ENCODE measurements around the gene IGFBP3. TPM values are rescaled to one million over a fixed set of nuclear protein-coding genes. Genes with fewer than 3 reads are reported as not detected.
A peak's percentile ranks its signal among the peaks of the same experiment; 100 is the strongest.

The IGFBP3 gene
- total RNA-seq, 4 donors from 2014 or later, result 81.4 to 203 (median 90.2) TPM

GRCh38 chr7:45918556-45918955 lies 2.5 kb downstream of the IGFBP3 start:
- intact Hi-C loops (cut with DNase I; ENCODE audit: low total_unique reads) (loop anchor here (5.0 kb wide), 1 partner anchor 1319 kb away; no protein-coding TSS in a partner anchor), in situ Hi-C loops (cut with MboI; ENCODE audit: low sequenced_read_pairs in 4 of 4) (loop anchor here (5.0 to 10.0 kb wide), 5 partner anchors 1176 to 1339 kb away; no protein-coding TSS in a partner anchor)
- no peak for TF ChIP-seq POLR2A (IDR thresholded peaks at IDR 0.05)
- TF ChIP-seq, protein P1, sequence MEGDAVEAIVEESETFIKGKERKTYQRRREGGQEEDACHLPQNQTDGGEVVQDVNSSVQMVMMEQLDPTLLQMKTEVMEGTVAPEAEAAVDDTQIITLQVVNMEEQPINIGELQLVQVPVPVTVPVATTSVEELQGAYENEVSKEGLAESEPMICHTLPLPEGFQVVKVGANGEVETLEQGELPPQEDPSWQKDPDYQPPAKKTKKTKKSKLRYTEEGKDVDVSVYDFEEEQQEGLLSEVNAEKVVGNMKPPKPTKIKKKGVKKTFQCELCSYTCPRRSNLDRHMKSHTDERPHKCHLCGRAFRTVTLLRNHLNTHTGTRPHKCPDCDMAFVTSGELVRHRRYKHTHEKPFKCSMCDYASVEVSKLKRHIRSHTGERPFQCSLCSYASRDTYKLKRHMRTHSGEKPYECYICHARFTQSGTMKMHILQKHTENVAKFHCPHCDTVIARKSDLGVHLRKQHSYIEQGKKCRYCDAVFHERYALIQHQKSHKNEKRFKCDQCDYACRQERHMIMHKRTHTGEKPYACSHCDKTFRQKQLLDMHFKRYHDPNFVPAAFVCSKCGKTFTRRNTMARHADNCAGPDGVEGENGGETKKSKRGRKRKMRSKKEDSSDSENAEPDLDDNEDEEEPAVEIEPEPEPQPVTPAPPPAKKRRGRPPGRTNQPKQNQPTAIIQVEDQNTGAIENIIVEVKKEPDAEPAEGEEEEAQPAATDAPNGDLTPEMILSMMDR (IDR thresholded peaks at IDR 0.05 in 4 of 5, conservative IDR thresholded peaks at IDR 0.05 in 1 of 5), result no peak
- Histone ChIP-seq H3K4me3 (peak overlapping the region; percentile 27 to 55 (median 50)), H3K36me3 (peaks cover 0 to 13% of the 10 kb centered on the region in 2 donors), H3K9me3 (no peaks in the 10 kb centered on the region), H3K27ac (no peak overlapping the region), H3K27me3 (peaks cover 42 to 48% (median 45%) of the 10 kb centered on the region in 3 donors), H3K4me1 (peaks cover 7 to 31% of the 10 kb centered on the region in 2 donors)
- no peak for DNase-seq
- no peak for ATAC-seq

GRCh38 chr7:45917658-45918057 lies 3.4 kb downstream of the IGFBP3 start:
- DNase-seq (peak; percentile 46 to 54), ATAC-seq (peak; percentile 56 to 73)
- Histone ChIP-seq H3K36me3 (peaks cover 0 to 13% of the 10 kb centered on the region in 2 donors), H3K4me1 (peaks cover 7 to 26% of the 10 kb centered on the region in 2 donors), H3K4me3 (peak overlapping the region; percentile 27 to 55 (median 50)), H3K27me3 (peaks cover 36 to 42% (median 41%) of the 10 kb centered on the region in 3 donors), H3K9me3 (no peaks in the 10 kb centered on the region), H3K27ac (no peak overlapping the region)
- TF ChIP-seq, protein P1 (IDR thresholded peaks at IDR 0.05 in 4 of 5, conservative IDR thresholded peaks at IDR 0.05 in 1 of 5), result peak; percentile 75 to 95 (median 85)
- TF ChIP-seq POLR2A (IDR thresholded peaks at IDR 0.05), result no peak
- intact Hi-C loops (cut with DNase I; ENCODE audit: low total_unique reads), result loop anchor here (5.0 kb wide), 1 partner anchor 1320 kb away; no protein-coding TSS in a partner anchor
- in situ Hi-C loops (cut with MboI; ENCODE audit: low sequenced_read_pairs in 4 of 4), result loop anchor here (5.0 to 10.0 kb wide), 5 partner anchors 1177 to 1340 kb away; no protein-coding TSS in a partner anchor

GRCh38 chr7:45917064-45917463 lies 4.0 kb downstream of the IGFBP3 start:
- intact Hi-C loops (cut with DNase I; ENCODE audit: low total_unique reads) (loop anchor here (5.0 kb wide), 1 partner anchor 1320 kb away; no protein-coding TSS in a partner anchor), in situ Hi-C loops (cut with MboI; ENCODE audit: low sequenced_read_pairs in 4 of 4) (loop anchor here (5.0 to 10.0 kb wide), 5 partner anchors 1178 to 1340 kb away; no protein-coding TSS in a partner anchor)
- Histone ChIP-seq H3K27ac (no peak overlapping the region), H3K36me3 (peaks cover 0 to 13% of the 10 kb centered on the region in 2 donors), H3K4me3 (peak overlapping the region in 1 of 4 donors; percentile 54), H3K9me3 (no peaks in the 10 kb centered on the region), H3K4me1 (peaks cover 7 to 20% of the 10 kb centered on the region in 2 donors), H3K27me3 (peaks cover 35 to 37% (median 35%) of the 10 kb centered on the region in 3 donors)
- no peak for ATAC-seq
- TF ChIP-seq POLR2A (IDR thresholded peaks at IDR 0.05), result no peak
- TF ChIP-seq, protein P1 (IDR thresholded peaks at IDR 0.05 in 4 of 5, conservative IDR thresholded peaks at IDR 0.05 in 1 of 5), result no peak
- no peak for DNase-seq

DNA sequence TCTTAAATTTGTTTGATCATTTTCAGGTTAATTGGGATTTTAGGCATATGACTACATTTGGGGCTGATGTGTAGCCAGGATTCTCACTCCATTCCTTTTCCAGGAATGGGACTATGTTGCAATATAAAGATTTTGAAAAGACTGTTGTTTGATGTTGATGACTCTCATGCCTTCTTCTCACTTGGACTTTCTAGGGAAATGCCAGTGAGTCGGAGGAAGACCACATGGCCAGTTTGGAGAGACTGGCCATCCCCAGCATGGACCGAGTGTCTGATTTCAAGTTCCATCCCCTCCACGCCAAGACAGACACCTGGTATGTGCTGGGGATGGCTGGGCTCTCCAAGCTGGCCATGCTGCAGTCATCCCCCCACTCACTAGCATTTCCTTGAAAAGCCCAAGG lies 5.5 kb downstream of the IGFBP3 start:
- DNase-seq (no peak), ATAC-seq (no peak)
- Histone ChIP-seq H3K9me3 (no peaks in the 10 kb centered on the region), H3K27me3 (peaks cover 27% of the 10 kb centered on the region in 3 donors), H3K4me3 (no peak overlapping the region), H3K36me3 (peaks cover 0 to 13% of the 10 kb centered on the region in 2 donors), H3K4me1 (peaks cover 7 to 11% of the 10 kb centered on the region in 2 donors), H3K27ac (no peak overlapping the region)
- TF ChIP-seq, protein P1 (IDR thresholded peaks at IDR 0.05 in 4 of 5, conservative IDR thresholded peaks at IDR 0.05 in 1 of 5), result no peak
- no peak for TF ChIP-seq POLR2A (IDR thresholded peaks at IDR 0.05)
- in situ Hi-C loops (cut with MboI; ENCODE audit: low sequenced_read_pairs in 4 of 4) (loop anchor here (5.0 to 10.0 kb wide), 5 partner anchors 1179 to 1342 kb away; no protein-coding TSS in a partner anchor), intact Hi-C loops (cut with DNase I; ENCODE audit: low total_unique reads) (loop anchor here (5.0 kb wide), 1 partner anchor 1322 kb away; no protein-coding TSS in a partner anchor)

Data from gastrocnemius medialis (tissue), 4 donors.